Nephron (organoid): Measurements from ENCODE around the gene STRA6.
"Not testable (repeated sequence)": the region's sequence is repeated elsewhere in the genome, so short reads cannot be mapped to it uniquely, and the experiment has no call there.

ENCODE experiments used
- H3K27ac Mint-ChIP-seq, 3 experiments: 2 replicates each; pipeline ENCODE4 v1.8.0; 2020; ENCODE audit warnings: mixed read lengths in 3 of 3, mild to moderate bottlenecking in 2 of 3, moderate library complexity in 1 of 3
- H3K27me3 Mint-ChIP-seq: 2 replicates; pipeline ENCODE4 v1.8.0; 2021; ENCODE audit warnings: low read depth, mild to moderate bottlenecking, moderate library complexity, mixed read lengths
- H3K36me3 Mint-ChIP-seq: 2 replicates; pipeline ENCODE4 v1.8.0; 2020; ENCODE audit warnings: low read depth, mixed read lengths
- H3K4me1 Mint-ChIP-seq: 2 replicates; pipeline ENCODE4 v1.8.0; 2020; ENCODE audit warnings: mixed read lengths
- H3K4me3 Mint-ChIP-seq, 3 experiments: 2 replicates each; pipeline ENCODE4 v1.8.0; 2020; ENCODE audit warnings: mild to moderate bottlenecking in 3 of 3, mixed read lengths in 3 of 3, moderate library complexity in 2 of 3
- H3K9me3 Mint-ChIP-seq: 2 replicates; pipeline ENCODE4 v1.8.0; 2020; ENCODE audit warnings: mixed read lengths
- TF ChIP-seq, protein P1 (sequence below), 3 experiments: fragments of 200-600 bp; sonication (generic); IDR thresholded peaks; one replicate each; pipeline ENCODE4 v1.5.0; 2021; ENCODE audit warnings: antibody characterized with exemption in 3 of 3; ENCODE audit not compliant: unreplicated experiment in 3 of 3

The STRA6 gene

DNA sequence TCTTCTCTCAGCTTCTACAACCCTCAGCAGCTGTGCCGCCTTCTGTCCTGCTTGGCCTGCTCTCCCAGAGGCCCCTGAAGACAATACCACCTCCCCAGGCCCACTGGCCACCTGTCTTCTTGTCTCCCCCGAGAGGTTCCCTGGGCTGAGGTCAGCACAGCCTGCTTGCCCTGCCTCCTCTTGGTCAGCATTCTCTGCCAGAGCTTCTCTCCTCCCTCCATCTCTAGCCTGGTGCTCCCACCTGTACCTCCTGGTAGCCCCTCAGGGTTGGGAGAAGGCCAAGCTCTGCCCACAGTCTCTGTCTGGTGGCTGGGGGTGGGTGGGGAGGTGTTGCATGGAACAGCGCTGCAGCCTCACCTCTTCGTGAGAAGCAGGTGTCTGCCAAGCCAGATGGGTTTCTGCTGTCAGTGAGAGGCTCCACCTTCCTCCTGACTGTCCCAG is 34.7 kb downstream of the STRA6 start:
- peaks cover 6% of the 10 kb centered on the region for H3K27me3 Mint-ChIP-seq
- peaks cover 2% of the 10 kb centered on the region for H3K9me3 Mint-ChIP-seq

DNA sequence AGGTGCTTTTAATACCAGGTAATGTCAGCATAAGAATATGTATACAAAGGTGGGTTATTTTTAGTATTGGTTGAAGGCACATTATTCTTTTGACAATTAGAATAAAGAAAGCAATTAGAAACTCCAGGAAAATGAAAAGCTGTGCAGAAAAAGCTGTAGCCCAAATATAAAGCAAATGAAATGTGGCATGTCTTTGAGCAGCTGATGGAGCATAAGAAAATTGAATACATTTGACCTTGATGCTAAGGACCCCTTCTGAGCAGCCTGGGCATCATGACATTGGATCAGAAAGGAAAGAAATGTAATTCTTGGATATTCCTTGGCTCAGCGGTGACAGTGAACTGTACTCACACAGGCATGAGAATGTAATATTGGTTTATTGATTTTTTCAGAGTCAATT is 37.1 kb downstream of the STRA6 start:
- TF ChIP-seq, protein P1, sequence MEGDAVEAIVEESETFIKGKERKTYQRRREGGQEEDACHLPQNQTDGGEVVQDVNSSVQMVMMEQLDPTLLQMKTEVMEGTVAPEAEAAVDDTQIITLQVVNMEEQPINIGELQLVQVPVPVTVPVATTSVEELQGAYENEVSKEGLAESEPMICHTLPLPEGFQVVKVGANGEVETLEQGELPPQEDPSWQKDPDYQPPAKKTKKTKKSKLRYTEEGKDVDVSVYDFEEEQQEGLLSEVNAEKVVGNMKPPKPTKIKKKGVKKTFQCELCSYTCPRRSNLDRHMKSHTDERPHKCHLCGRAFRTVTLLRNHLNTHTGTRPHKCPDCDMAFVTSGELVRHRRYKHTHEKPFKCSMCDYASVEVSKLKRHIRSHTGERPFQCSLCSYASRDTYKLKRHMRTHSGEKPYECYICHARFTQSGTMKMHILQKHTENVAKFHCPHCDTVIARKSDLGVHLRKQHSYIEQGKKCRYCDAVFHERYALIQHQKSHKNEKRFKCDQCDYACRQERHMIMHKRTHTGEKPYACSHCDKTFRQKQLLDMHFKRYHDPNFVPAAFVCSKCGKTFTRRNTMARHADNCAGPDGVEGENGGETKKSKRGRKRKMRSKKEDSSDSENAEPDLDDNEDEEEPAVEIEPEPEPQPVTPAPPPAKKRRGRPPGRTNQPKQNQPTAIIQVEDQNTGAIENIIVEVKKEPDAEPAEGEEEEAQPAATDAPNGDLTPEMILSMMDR (IDR thresholded peaks at IDR 0.05; ENCODE audit: unreplicated experiment in 3 of 3) = no peak
- H3K4me1 Mint-ChIP-seq = peaks cover 48% of the 10 kb centered on the region
- H3K36me3 Mint-ChIP-seq = no peaks in the 10 kb centered on the region
- H3K9me3 Mint-ChIP-seq = peaks cover 2% of the 10 kb centered on the region
- peak overlapping the region in 2 of 3 experiments; percentile 4 to 33 for H3K27ac Mint-ChIP-seq
- H3K4me3 Mint-ChIP-seq = no peak overlapping the region
- peaks cover 13% of the 10 kb centered on the region for H3K27me3 Mint-ChIP-seq

More for the DNA sequence above, 34.7 kb downstream of the STRA6 start:
- Mint-ChIP-seq H3K36me3 (no peaks in the 10 kb centered on the region), H3K4me3 (peak overlapping the region in 1 of 3 experiments; percentile 15), H3K27ac (peak overlapping the region in 2 of 3 experiments; percentile 94 to 98), H3K4me1 (peaks cover 53% of the 10 kb centered on the region)
- TF ChIP-seq, protein P1 (IDR thresholded peaks at IDR 0.05; ENCODE audit: unreplicated experiment in 3 of 3) = no peak

DNA sequence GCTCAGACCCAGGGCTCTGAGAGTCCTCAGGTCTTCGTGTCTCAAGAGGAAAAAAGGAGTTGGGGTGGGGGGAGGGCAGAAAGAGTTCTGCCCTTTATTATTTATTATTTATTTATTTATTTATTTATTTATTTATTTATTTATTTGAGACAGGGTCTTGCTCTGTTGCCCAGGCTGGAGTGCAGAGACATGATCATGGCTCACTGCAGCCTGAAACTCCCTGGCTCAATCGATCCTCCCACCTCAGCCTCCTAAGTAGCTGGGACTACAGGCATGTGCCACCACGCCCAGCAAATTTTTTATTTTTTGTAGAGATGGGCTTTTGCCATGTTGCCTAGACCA is 40.4 kb downstream of the STRA6 start:
- Mint-ChIP-seq H3K27ac (peak overlapping the region in 2 of 3 experiments; percentile 44 to 71), H3K4me1 (peaks cover 48% of the 10 kb centered on the region)
- not testable (repeated sequence) for H3K4me3 Mint-ChIP-seq, H3K27me3 Mint-ChIP-seq, H3K9me3 Mint-ChIP-seq, H3K36me3 Mint-ChIP-seq

DNA sequence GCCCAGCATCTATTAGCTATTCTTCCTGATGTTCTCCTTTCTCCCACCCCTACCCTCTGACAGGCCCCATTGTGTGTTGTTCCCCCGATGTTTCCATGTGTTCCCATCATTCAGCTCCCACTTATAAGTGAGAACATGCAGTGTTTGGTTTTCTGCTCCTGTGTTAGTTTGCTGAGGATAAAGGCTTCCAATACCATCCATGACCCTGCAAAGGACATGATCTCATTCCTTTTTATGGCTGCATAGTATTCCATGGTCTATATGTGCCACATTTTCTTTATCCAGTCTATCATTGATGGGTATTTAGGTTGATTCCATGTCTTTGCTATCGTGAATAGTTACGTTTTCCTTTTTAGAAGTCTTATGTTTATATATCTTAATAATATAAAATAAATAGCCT is 42.2 kb downstream of the STRA6 start:
- Mint-ChIP-seq H3K4me1 (peaks cover 60% of the 10 kb centered on the region), H3K27ac (peak overlapping the region in 1 of 3 experiments; percentile 58)
- not testable (repeated sequence) for H3K27me3 Mint-ChIP-seq, H3K4me3 Mint-ChIP-seq, H3K36me3 Mint-ChIP-seq, H3K9me3 Mint-ChIP-seq

DNA sequence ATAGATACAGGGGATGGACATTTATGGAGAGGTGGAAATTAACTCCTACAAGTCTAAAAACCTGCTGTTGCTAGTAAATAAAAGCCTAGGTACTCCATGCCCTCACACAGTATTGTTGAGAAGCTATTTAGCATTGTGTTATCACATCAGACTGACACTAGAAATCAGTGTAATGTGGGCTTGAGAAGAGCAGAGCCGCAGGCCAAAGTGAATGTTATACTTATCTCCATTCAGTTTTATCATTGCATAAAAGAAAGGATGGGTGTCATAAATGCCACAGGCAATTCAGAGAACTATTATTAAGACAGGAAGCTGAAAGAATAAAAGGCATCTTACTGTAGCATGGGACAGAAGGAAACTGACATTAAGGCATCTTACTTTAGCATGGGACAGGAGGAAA is 42.8 kb downstream of the STRA6 start:
- Mint-ChIP-seq H3K27ac (peak overlapping the region in 2 of 3 experiments; percentile 73 to 95), H3K4me1 (peaks cover 65% of the 10 kb centered on the region), H3K27me3 (peaks cover 10% of the 10 kb centered on the region), H3K4me3 (no peak overlapping the region), H3K9me3 (peaks cover 2% of the 10 kb centered on the region), H3K36me3 (no peaks in the 10 kb centered on the region)
- TF ChIP-seq, protein P1 (IDR thresholded peaks at IDR 0.05; ENCODE audit: unreplicated experiment in 3 of 3) = no peak

DNA sequence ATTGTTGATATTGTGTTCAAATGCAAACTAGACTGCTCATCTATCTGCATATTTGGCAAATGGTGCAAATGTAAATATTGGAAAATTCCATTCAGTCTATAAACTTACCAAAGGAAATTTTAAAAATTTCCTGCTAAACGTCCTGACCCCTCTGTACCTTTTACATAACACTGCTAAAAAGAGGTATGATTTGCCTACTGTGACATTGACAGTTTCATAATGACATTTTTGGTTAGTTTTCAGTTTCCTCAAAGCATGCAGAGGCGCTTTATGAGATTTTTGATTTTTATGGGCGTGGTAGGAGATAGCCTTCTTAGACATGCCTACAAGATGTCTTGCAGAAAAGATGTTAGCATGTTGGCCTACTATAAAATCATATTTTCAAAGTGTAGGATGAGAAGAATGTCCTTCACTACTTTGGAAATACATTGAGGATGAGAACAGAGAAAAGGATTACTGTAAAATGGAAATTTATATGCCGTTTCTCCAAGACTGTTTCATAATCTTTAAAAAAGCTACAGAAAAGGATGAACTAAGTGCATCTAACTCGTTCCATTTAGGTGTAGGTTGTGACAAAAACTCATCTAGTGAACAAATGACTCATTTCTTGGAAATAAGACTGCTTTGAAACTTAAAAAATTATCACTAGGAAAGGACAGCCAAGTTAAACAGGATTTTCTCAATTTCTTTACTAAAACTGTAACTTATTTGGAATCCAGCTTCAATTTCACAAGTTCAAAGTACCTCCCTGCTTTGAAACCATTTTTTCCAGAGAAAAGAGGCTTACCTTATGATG is 43.5 kb downstream of the STRA6 start:
- H3K27ac Mint-ChIP-seq = peak overlapping the region; percentile 48 to 95 (median 73)
- no peaks in the 10 kb centered on the region for H3K9me3 Mint-ChIP-seq
- peaks cover 65% of the 10 kb centered on the region for H3K4me1 Mint-ChIP-seq
- TF ChIP-seq, protein P1 (IDR thresholded peaks at IDR 0.05; ENCODE audit: unreplicated experiment in 3 of 3) = no peak
- H3K27me3 Mint-ChIP-seq = peaks cover 10% of the 10 kb centered on the region
- H3K36me3 Mint-ChIP-seq = no peaks in the 10 kb centered on the region
- no peak overlapping the region for H3K4me3 Mint-ChIP-seq
